Breast epithelium (tissue), 4 donors: ENCODE results near the gene TLL2. TPM values are rescaled to one million over a fixed set of nuclear protein-coding genes. Genes with fewer than 3 reads are reported as not detected.

Experiments
- DNase-seq, 2 donors: peaks; one replicate each; pipeline ENCODE4 v3.0.0-alpha.2; 2019; ENCODE audit warnings: low spot score in 2 of 2
- H3K27ac ChIP-seq, 2 donors: fragments of 200-600 bp; sonication (generic) in 1 of 2; one replicate each; pipeline ENCODE4 v1.5.1; 2016 to 2019; ENCODE audit warnings: mild to moderate bottlenecking in 1 of 2
- H3K27me3 ChIP-seq, 2 donors: fragments of 200-600 bp; sonication (generic) in 1 of 2; one replicate each; pipeline versions ENCODE4 v1.5.1 to v1.6.0; 2017 to 2019; ENCODE audit warnings: control low read depth in 1 of 2, mild to moderate bottlenecking in 1 of 2
- H3K36me3 ChIP-seq: fragments of 200-600 bp; one replicate; pipeline ENCODE4 v1.5.1; 2019
- H3K4me1 ChIP-seq, 2 donors: fragments of 200-600 bp; sonication (generic); one replicate each; pipeline ENCODE4 v1.5.1; 2016 to 2019; ENCODE audit warnings: control low read depth in 1 of 2
- H3K4me3 ChIP-seq, 3 donors: fragments of 200-600 bp; sonication (generic); 1 replicate in 2 of 3; 2 replicates in 1 of 3; pipeline ENCODE4 v1.5.1; 2016 to 2019; ENCODE audit warnings: mild to moderate bottlenecking in 3 of 3, moderate library complexity in 2 of 3
- H3K9me3 ChIP-seq, 2 donors: fragments of 200-600 bp; sonication (generic) in 1 of 2; one replicate each; pipeline ENCODE4 v1.5.1; 2016 to 2019; ENCODE audit warnings: control low read depth in 1 of 2
- POLR2A ChIP-seq: fragments of 450-650 bp; IDR thresholded peaks from one replicate; pipeline ENCODE4 v1.6.1; 2016; ENCODE audit warnings: antibody characterized with exemption, mild to moderate bottlenecking, moderate library complexity
- POLR2AphosphoS5 ChIP-seq, 3 donors: sonication (generic); formaldehyde crosslinking; IDR thresholded peaks; one replicate each; pipeline ENCODE4 v1.6.1; 2017; ENCODE audit warnings: antibody characterized with exemption in 3 of 3
- intact Hi-C: fragments of 100-400 bp; cut with DNase I; formaldehyde crosslinking; loops from one replicate; pipeline ENCODE4 v1.15.1; 2023; ENCODE audit warnings: low total_unique reads
- total RNA-seq, 3 donors: library from RNA; depleted of rRNA; stranded (reverse); fragments of >200 nt; gene quantifications; one replicate each; pipeline ENCODE4 v1.1.0, GENCODE V29; 2016
- TF ChIP-seq, protein P1 (sequence below), 3 donors: fragments of 450-650 bp; IDR thresholded peaks; one replicate each; pipeline ENCODE4 v1.5.1; 2016 to 2017; ENCODE audit warnings: antibody characterized with exemption in 3 of 3, mild to moderate bottlenecking in 3 of 3, moderate library complexity in 3 of 3

The TLL2 gene
- total RNA-seq, result under 1 TPM in 1 of 3 donors, not detected in 2; under 0.01 TPM

DNA sequence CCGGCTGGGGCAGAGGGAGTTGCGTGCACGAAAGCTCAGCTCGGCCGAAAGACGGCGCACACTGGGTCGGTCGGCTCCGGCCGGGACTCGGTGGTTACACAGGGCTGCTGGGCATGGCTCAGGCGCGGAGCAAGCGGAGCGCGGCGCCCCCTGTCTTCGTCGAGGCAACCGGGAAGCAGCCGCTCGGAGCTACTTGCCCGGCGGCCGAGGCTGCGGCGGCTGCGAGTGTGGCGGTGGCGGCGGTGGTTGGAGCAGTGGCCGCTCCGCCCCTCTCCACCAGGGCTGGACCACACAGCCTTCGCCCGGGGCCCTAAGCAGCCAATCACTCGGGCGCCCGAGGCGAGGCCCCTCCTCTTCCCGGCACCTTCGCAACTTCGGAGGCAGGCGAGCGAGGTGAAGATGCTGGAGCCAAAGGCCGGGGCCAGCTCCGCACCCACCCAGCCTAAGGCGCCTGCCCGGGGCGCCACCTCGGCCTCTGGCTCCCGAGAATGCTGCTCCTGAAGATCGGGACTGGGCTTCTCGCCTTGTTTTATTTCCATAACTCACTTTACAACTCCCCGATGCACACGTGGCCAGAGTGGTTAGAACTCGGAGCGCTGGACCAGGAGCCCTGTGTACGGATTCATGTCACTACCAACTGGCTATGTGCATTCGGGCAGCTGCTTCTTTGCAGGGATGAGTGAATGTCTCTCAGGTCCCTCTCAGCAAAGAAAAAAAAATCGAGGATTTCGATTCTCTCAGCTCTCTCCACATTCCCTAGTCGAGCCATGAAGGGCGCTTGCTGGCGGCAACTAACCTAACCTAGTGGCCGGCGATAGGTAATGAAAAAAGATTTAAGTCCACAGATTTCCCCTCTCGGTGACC is at the start of gene TLL2:
TLL2 (minus strand) TSS at position 229 of the 864 bp plus-strand sequence. CDS start 241 bp downstream, outside the sequence.
- Histone ChIP-seq H3K27ac (no peak within 1 kb of the TSS), H3K27me3 (peaks cover 0 to 6% of the 10 kb centered on the region in 2 donors), H3K9me3 (no peaks in the 10 kb centered on the region), H3K36me3 (no peaks in the 10 kb centered on the region), H3K4me1 (peaks cover 0 to 14% of the 10 kb centered on the region in 2 donors), H3K4me3 (peak within 1 kb of the TSS; percentile 38 to 69 (median 50))
- peak; percentile 56 to 73 for DNase-seq
- intact Hi-C loops, result loop anchor here (5.0 kb wide), 1 partner anchor 117 kb away; no protein-coding TSS in a partner anchor
- TF ChIP-seq, protein P1, sequence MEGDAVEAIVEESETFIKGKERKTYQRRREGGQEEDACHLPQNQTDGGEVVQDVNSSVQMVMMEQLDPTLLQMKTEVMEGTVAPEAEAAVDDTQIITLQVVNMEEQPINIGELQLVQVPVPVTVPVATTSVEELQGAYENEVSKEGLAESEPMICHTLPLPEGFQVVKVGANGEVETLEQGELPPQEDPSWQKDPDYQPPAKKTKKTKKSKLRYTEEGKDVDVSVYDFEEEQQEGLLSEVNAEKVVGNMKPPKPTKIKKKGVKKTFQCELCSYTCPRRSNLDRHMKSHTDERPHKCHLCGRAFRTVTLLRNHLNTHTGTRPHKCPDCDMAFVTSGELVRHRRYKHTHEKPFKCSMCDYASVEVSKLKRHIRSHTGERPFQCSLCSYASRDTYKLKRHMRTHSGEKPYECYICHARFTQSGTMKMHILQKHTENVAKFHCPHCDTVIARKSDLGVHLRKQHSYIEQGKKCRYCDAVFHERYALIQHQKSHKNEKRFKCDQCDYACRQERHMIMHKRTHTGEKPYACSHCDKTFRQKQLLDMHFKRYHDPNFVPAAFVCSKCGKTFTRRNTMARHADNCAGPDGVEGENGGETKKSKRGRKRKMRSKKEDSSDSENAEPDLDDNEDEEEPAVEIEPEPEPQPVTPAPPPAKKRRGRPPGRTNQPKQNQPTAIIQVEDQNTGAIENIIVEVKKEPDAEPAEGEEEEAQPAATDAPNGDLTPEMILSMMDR (IDR thresholded peaks at IDR 0.05), result peak; percentile 19 to 41 (median 40)
- TF ChIP-seq POLR2AphosphoS5 (IDR thresholded peaks at IDR 0.05), result no peak

DNA sequence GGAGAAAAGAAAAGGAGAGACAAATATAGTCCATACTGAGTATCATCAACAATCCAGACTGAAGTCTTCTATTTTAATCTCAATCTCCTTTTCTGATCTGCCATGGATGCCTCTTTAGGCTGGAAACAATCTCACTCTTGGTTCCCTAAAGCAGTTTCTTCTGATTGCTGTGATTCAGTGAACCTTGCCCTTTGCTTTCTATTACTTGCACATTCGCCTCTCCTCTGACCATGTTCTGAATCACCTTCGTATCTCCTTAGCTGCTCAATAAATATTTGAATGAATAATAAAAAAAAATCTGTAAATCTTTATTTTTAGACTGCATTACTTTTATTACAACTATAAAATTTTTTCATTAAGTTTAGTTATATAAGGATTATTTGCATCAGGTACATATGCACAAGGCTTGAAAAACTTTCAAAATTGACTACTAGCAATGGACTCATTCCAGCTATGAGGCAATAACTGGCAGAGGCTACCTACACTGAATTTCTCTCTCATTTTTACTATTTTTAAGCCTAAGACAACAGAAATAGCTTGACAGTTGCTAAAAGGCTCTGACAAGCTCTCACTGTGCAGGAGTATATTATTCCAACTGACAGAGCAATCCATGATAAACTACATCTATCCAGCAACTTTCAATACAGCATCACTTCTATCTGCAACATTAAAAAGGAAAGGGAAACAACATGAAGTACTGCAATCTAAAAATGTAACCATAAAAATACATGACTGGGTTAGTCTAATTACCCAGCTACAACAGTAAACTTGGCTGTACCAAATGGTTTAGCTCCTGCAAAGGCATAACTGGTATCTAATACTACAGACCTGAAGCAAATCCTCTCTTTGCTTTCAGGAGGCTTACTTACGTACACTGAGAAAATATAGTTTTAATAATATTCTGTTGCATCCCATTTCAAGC is 47.5 kb upstream of the TLL2 start:
- H3K27me3 ChIP-seq, result no peaks in the 10 kb centered on the region
- H3K27ac ChIP-seq, result no peak overlapping the region
- no peak for DNase-seq

DNA sequence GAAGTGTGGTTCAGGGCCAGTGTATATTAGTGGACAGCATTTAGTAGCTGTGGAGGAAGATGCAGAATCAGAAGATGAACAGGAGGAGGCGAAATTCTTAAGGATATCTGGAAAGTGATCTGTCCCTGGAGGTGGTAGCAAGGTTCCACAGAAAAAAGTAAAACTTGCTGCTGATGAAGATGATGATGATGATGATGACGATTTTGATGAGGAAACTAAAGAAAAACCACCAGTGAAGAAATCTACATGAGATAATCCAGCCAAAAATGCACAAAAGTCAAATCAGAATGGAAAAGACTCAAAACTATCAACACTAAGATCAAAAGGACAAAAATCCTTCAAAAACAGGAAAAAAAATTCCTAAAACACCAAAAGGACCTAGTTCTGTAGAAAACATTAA is 46.8 kb upstream of the TLL2 start:
- no peak for DNase-seq
- TF ChIP-seq, protein P1 (IDR thresholded peaks at IDR 0.05), result no peak
- TF ChIP-seq POLR2AphosphoS5 (IDR thresholded peaks at IDR 0.05) (no peak), POLR2A (no peak)
- no peaks in the 10 kb centered on the region for H3K27me3 ChIP-seq
- intact Hi-C loops, result no loop called here
- H3K36me3 ChIP-seq, result peaks cover 3% of the 10 kb centered on the region
- H3K4me3 ChIP-seq, result no peak overlapping the region
- no peaks in the 10 kb centered on the region for H3K4me1 ChIP-seq
- H3K9me3 ChIP-seq, result no peaks in the 10 kb centered on the region
- H3K27ac ChIP-seq, result no peak overlapping the region

More for the DNA sequence above, 47.5 kb upstream of the TLL2 start:
- Histone ChIP-seq H3K4me1 (no peaks in the 10 kb centered on the region), H3K36me3 (peaks cover 3% of the 10 kb centered on the region), H3K4me3 (no peak overlapping the region), H3K9me3 (no peaks in the 10 kb centered on the region)
- intact Hi-C loops, result no loop called here
- TF ChIP-seq POLR2A (no peak), POLR2AphosphoS5 (IDR thresholded peaks at IDR 0.05) (no peak)
- TF ChIP-seq, protein P1 (IDR thresholded peaks at IDR 0.05), result no peak

DNA sequence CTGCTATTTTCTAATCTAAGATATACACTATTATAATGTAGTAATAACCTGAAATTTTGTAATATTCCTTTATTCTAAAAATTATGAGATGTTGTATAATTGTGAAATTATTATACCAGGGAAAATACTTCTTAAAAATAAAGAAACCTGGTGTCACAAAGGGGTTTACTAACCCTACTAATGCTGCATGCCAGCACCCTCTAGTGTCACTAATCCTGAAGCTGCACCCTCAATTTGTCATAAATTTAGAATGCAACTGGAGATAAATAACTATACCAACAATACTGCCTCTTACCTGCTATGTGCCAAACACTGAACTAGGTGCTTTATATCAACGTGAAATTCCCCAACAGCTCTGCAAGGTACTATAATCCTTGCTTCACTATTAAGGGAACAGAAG is 42.3 kb upstream of the TLL2 start:
- TF ChIP-seq, protein P1 (IDR thresholded peaks at IDR 0.05), result peak in 1 of 3 donors; percentile 13
- no peak for TF ChIP-seq POLR2AphosphoS5 (IDR thresholded peaks at IDR 0.05)
- DNase-seq, result no peak
- Histone ChIP-seq H3K27me3 (no peaks in the 10 kb centered on the region), H3K36me3 (peaks cover 10% of the 10 kb centered on the region), H3K4me3 (no peak overlapping the region), H3K4me1 (no peaks in the 10 kb centered on the region), H3K27ac (no peak overlapping the region), H3K9me3 (no peaks in the 10 kb centered on the region)
- intact Hi-C loops, result no loop called here
